PC-9 (cell line): ENCODE data around the gene FABP7.

Experiments
- CTCF ChIP-seq: fragments of 200-600 bp; sonication (generic); conservative IDR thresholded peaks from 2 replicates; pipeline ENCODE4 v1.6.1; 2017; ENCODE audit warnings: mixed run types, antibody characterized with exemption, mild to moderate bottlenecking, moderate library complexity
- EZH2 ChIP-seq: fragments of 200-600 bp; sonication (generic); IDR thresholded peaks from 2 replicates; pipeline ENCODE4 v1.8.0; 2017; ENCODE audit warnings: antibody characterized with exemption, low read depth

GRCh38 chr6:122736163-122736562 lies 43.4 kb upstream of the FABP7 start:
- no peak for TF ChIP-seq CTCF
- no peak for TF ChIP-seq EZH2
